ENCODE measurements around the gene PPARD. TPM values are rescaled to one million over a fixed set of nuclear protein-coding genes. Genes with fewer than 3 reads are reported as not detected.

Gene PPARD
- polyA plus RNA-seq, 6 donors from 2014 or later: 5.6 to 13.9 (median 5.7) TPM; not detected in 1

GRCh38 chr6:35473075-35473849 lies 130.9 kb downstream of the PPARD start:
- DNase-seq: no peak
- Mint-ChIP-seq H3K27ac (peak overlapping the region in 1 of 6 donors; percentile 60), H3K4me1 (peaks cover 25 to 33% (median 27%) of the 10 kb centered on the region in 3 donors)

DNA sequence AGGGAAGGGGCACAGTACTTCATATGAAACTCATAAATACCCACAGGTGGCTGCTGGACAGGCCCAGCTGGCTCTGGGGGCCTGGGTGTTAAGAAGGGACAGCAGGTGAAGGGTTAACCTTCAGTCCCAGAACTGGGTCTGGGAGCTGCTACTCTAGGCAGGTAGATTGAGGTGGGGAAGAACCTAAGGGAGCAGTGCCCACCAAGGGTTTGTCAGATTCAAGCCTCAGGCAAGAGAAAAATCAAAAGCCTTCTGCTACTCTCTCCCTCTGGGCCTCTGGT lies 131.4 kb downstream of the PPARD start:
- Mint-ChIP-seq H3K27ac (peak overlapping the region in 1 of 6 donors; percentile 60), H3K4me1 (peaks cover 21 to 33% (median 25%) of the 10 kb centered on the region in 3 donors), H3K27me3 (no peaks in the 10 kb centered on the region), H3K36me3 (no peaks in the 10 kb centered on the region), H3K9me3 (no peaks in the 10 kb centered on the region), H3K4me3 (peak overlapping the region in 1 of 8 donors; percentile 12)
- DNase-seq: no peak
- ATAC-seq (ENCODE audit: low read depth in 2 of 2): no peak

More at GRCh38 chr6:35473075-35473849, 130.9 kb downstream of the PPARD start:
- Mint-ChIP-seq H3K27me3 (no peaks in the 10 kb centered on the region), H3K9me3 (no peaks in the 10 kb centered on the region), H3K4me3 (peak overlapping the region in 1 of 8 donors; percentile 21), H3K36me3 (no peaks in the 10 kb centered on the region)
- ATAC-seq (ENCODE audit: low read depth in 2 of 2): no peak

- no peaks in the 10 kb centered on the region for H3K27me3 Mint-ChIP-seq
- peak overlapping the region in 1 of 6 donors; percentile 75 for H3K27ac Mint-ChIP-seq
- no peaks in the 10 kb centered on the region for H3K9me3 Mint-ChIP-seq
- ATAC-seq (ENCODE audit: low read depth in 2 of 2) (no peak), DNase-seq (no peak)
- H3K36me3 Mint-ChIP-seq: no peaks in the 10 kb centered on the region
- peak overlapping the region in 1 of 8 donors; percentile 12 for H3K4me3 Mint-ChIP-seq
- H3K4me1 Mint-ChIP-seq: peaks cover 16 to 28% (median 23%) of the 10 kb centered on the region in 3 donors
Observed at GRCh38 chr6:35474131-35474941, 132.0 kb downstream of the PPARD start.

DNA sequence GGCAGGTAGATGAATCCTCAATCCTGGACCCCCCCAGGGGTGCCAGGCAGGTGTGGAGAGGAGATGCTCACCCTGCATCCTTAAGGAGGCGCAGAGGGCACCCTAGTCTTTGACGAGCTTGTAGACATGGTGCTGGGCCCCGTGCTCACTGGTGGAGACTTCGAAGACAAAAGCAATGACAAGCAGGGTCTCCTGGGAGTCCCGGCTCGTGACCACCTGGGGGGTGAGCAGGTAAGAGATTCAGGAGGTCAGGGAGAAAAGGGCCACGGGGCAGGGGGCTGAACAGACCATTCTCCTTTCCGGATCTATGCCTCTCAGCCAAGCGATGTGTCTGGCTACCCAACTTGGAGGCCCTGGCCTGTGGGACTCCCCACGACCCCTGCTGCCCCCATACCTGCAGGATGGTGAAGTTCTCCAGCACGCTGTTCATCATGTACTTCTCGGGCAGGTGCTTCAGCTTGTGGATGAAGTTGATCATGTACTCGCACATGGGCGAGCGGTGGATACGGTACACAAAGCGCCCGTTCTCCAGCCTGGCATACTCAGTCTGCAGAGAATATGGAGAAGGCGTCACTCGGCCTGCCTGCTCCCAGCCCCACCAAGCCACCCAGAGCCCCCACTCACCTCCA lies 132.7 kb downstream of the PPARD start:
- DNase-seq (no peak), ATAC-seq (ENCODE audit: low read depth in 2 of 2) (no peak)
- peak overlapping the region in 1 of 6 donors; percentile 75 for H3K27ac Mint-ChIP-seq
- H3K36me3 Mint-ChIP-seq: no peaks in the 10 kb centered on the region
- no peaks in the 10 kb centered on the region for H3K27me3 Mint-ChIP-seq
- H3K9me3 Mint-ChIP-seq: no peaks in the 10 kb centered on the region
- H3K4me1 Mint-ChIP-seq: peaks cover 9 to 21% (median 16%) of the 10 kb centered on the region in 3 donors
- no peak overlapping the region for H3K4me3 Mint-ChIP-seq

DNA sequence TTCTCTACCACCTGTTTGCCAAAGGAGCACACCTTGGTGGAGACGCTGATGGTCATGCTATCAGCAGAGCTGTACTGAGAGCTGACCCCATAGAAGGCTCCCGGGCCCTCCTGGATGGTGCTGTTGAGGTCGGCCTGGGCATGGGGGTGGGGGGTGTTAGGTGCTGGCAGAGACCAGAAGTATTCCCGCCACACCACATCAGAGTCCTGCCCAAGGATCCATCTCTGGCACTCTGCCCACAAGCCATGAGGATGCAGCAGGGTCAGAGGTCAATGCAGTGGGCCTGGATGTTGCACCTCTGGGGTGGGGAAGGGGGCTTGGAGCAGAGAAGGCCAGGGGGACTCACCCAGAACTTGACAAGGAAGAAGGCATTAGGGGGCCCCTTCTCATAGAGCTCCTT lies 133.2 kb downstream of the PPARD start:
- no peak overlapping the region for H3K4me3 Mint-ChIP-seq
- no peak for DNase-seq
- no peaks in the 10 kb centered on the region for H3K27me3 Mint-ChIP-seq
- peak overlapping the region in 1 of 6 donors; percentile 15 for H3K27ac Mint-ChIP-seq
- no peaks in the 10 kb centered on the region for H3K9me3 Mint-ChIP-seq
- no peaks in the 10 kb centered on the region for H3K36me3 Mint-ChIP-seq
- ATAC-seq (ENCODE audit: low read depth in 2 of 2): no peak
- peaks cover 4 to 16% (median 11%) of the 10 kb centered on the region in 3 donors for H3K4me1 Mint-ChIP-seq

DNA sequence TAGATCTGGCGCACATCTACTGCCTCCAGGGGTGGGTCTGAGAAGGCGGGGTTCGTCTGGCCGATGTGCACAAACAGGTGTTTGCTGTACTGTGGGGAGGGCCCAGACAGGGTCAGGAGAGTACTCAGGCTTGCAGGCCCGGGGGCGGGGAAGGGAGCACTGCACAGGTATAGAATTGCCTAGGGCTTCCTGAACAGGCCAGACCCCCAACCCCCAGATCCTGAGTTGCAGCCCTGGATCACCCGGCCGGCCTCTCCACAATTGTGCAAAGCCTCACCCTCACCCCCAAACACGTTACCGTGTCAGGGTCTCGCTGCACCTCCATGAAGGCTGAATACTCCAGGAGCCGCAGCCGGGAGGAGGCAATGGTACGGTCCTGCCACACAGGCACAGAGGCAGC lies 133.6 kb downstream of the PPARD start:
- Mint-ChIP-seq H3K4me1 (peaks cover 0 to 13% (median 8%) of the 10 kb centered on the region in 3 donors), H3K27ac (peak overlapping the region in 1 of 6 donors; percentile 15), H3K4me3 (no peak overlapping the region), H3K36me3 (no peaks in the 10 kb centered on the region), H3K9me3 (no peaks in the 10 kb centered on the region), H3K27me3 (no peaks in the 10 kb centered on the region)
- ATAC-seq (ENCODE audit: low read depth in 2 of 2): no peak
- no peak for DNase-seq

- ATAC-seq (ENCODE audit: low read depth in 2 of 2) (no peak), DNase-seq (no peak)
- no peaks in the 10 kb centered on the region for H3K36me3 Mint-ChIP-seq
- H3K9me3 Mint-ChIP-seq: no peaks in the 10 kb centered on the region
- peak overlapping the region in 1 of 6 donors; percentile 49 for H3K27ac Mint-ChIP-seq
- no peaks in the 10 kb centered on the region for H3K27me3 Mint-ChIP-seq
- no peak overlapping the region for H3K4me3 Mint-ChIP-seq
- H3K4me1 Mint-ChIP-seq: peaks cover 0 to 8% (median 7%) of the 10 kb centered on the region in 3 donors
Observed at GRCh38 chr6:35477028-35477427, 134.7 kb downstream of the PPARD start.

Other genes with a start within 250 kb of the PPARD start
- not detected for gene TCP11, start 201.2 kb upstream of the PPARD start, polyA plus RNA-seq (ENCODE audit: low read depth in 6 of 6)
- gene SCUBE3, start 128.6 kb upstream of the PPARD start, polyA plus RNA-seq (ENCODE audit: low read depth in 6 of 6): under 1 TPM in 5 of 6 donors, not detected in 1; 0.10 to 0.43 (median 0.25) TPM
- gene ZNF76, start 82.8 kb upstream of the PPARD start, polyA plus RNA-seq (ENCODE audit: low read depth in 6 of 6): 10 to 100 TPM; 22.4 to 42.1 (median 29.8) TPM
- gene DEF6, start 44.7 kb upstream of the PPARD start, polyA plus RNA-seq (ENCODE audit: low read depth in 6 of 6): 100 to 1,000 TPM in 1 of 6 donors, 10 to 100 TPM in 5; 25.8 to 104 (median 58.3) TPM
- 1 to 10 TPM; 2.8 to 9.7 (median 6.2) TPM for gene FANCE, start 109.8 kb downstream of the PPARD start, polyA plus RNA-seq (ENCODE audit: low read depth in 6 of 6)
- gene RPL10A, start 125.8 kb downstream of the PPARD start, polyA plus RNA-seq (ENCODE audit: low read depth in 6 of 6): 1,000 to 10,000 TPM in 4 of 6 donors, 100 to 1,000 TPM in 2; 756 to 1,303 (median 1,016) TPM
- under 1 TPM in 3 of 6 donors, not detected in 3; 0.14 to 0.47 (median 0.45) TPM for gene TEAD3, start 154.5 kb downstream of the PPARD start, polyA plus RNA-seq (ENCODE audit: low read depth in 6 of 6)
- not detected for gene TULP1, start 170.3 kb downstream of the PPARD start, polyA plus RNA-seq (ENCODE audit: low read depth in 6 of 6)